ENCODE data around the gene ADAP1.
A peak's percentile ranks its signal among the peaks of the same experiment; 100 is the strongest.

Gene ADAP1

DNA sequence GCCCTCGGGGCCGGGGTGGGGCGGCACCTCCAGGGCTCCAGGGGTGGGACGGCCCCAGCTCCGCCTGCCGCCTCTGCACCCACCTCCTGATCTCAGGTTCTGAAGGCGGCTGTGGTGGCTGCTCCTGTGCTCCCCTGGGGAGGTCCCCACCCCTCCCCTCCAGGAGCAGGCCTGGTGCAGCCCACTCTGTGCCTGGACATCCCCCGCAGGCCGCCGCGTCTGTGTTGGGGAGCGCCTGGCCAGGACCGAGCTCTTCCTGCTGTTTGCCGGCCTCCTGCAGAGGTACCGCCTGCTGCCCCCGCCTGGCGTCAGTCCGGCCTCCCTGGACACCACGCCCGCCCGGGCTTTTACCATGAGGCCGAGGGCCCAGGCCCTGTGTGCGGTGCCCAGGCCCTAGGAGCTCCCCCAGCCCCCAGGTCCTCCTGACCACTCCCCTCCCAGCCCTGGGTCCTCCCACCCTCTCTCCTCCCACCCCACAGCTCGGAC lies 34.0 kb upstream of the ADAP1 start:
- no peak for DNase-seq

DNA sequence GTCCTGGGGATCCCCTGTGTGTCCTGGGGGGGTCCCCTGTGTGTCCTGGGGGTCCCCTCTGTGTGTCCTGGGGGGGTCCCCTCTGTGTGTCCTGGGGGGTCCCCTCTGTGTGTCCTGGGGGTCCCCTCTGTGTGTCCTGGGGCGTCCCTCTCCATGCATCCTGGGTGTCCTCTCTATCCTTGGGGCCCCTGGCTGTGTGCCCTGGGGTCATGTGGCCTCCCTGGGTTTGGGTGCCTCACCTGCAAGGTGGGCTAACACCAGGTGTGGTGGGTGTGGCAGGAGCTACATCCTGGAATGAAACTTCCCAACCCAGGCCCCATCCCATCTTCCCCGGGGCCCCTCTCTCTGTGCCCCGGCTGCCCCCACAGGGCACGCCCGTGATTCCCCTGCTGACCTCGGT lies 33.4 kb upstream of the ADAP1 start:
- no peak for DNase-seq

DNA sequence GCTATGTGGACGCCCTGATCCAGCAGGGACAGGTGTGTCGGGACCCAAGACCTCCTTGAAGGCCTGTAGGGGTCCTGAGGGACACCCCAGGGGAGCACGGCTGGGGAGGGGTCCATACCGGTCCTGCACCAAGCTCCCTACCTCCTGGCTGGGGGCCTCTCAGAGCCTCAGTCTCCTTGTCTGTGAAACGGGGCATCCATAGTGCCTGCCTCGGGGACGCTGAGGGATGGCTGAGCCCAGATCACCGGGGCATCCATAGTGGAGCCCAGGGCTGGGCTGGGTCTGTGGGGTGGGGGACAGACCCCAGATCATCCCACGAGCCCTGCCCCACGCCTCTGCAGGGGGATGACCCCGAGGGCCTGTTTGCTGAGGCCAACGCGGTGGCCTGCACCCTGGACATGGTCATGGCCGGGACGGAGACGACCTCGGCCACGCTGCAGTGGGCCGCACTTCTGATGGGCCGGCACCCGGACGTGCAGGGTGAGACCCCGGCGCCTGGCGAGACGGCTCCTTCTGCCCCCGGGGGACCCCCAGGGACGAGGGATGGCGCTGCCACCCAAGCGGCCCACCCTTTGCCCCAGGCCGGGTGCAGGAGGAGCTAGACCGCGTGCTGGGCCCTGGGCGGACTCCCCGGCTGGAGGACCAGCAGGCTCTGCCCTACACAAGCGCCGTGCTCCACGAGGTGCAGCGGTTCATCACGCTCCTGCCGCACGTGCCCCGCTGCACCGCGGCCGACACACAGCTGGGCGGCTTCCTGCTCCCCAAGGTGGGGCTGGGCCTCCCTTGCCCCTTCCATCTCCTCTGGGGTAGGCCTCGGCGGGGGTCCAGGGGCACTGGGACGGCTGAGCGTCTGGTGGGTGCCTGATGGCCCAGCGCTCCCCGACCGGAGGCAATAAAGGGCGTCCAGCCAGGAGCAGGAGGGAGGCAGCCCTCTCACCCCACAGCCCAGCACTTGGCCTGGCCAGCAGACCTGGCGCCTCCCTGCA lies 32.6 kb upstream of the ADAP1 start:
- DNase-seq, result no peak

DNA sequence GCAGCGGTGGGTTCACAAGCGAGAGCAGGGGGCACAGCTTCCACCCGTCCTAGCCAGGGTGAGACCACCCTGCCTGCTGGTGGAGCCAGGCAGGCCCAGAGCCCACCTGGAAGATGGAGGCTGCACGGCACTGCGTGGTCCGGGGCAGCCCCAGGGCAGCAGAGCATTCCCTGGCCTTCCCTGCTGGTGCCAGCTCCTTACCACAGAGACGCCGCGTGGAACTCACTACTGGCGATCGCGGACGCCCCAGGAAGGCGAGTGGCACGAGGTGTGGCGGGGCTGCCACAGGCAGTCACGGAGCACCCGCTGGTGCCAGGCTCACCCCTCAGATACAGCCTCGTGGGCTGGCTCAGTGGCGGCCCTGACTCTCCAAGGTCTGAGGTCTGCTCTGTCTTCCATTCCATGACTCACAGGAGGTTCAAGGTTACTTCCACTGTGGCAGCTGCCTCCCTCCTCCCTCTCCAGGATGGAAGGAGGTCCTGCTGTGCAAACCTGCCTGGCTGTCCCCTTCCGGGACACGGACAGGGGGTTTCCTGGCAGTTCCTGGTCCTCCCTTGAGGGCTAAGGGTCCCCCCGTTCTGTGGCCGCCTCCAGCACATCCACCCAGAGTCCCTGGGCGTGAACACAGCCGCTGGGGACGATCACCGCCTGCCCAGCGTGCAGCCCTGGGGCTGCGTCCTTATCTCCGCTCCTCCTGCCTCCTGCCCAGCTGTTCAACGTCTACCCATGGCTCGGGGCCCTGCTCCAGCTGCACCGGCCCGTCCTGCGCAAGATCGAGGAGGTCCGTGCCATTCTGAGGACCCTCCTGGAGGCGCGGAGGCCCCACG lies 31.6 kb upstream of the ADAP1 start:
- DNase-seq, result no peak

DNA sequence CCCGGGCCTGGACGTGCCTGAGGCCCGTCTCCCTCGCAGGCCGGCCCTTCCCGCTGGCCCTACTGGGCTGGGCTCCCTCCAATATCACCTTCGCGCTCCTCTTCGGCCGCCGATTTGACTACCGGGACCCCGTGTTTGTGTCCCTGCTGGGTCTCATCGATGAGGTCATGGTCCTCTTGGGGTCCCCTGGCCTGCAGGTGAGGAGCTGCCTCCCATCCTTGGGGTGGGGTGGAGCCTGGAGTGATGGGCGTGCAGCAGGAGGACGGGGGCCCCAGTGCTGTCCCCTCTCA lies 30.6 kb upstream of the ADAP1 start:
- DNase-seq, result no peak

DNA sequence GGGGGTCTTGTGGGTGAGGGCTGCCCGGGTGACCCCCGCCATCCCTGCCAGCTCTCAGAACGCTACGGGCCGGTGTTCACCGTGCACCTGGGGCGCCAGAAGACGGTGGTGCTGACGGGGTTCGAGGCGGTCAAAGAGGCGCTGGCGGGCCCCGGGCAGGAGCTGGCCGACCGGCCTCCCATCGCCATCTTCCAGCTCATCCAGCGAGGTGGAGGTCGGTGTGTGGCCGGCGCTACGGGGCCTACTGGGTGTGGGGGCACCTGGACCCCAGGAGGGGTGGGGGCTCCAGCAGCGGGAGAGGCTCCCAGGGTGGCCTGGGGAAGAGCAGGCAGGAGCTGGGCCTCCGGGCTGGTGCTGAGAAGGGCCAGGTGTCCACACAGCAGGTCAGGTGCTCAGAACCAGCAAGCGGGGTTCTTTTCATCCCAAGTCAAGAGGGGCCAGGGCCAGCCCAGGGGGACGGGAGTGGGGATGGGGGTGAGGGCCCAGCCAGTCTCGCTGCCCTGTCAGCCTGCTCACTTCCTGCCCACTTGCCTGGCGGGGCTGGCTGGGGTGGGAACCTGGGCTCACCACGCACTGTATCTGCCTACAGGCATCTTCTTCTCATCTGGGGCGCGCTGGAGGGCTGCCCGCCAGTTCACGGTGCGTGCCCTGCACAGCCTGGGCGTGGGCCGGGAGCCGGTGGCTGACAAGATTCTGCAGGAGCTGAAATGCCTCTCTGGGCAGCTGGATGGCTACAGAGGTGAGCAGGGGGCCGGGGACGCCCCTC lies 30.1 kb upstream of the ADAP1 start:
- no peak for DNase-seq

DNA sequence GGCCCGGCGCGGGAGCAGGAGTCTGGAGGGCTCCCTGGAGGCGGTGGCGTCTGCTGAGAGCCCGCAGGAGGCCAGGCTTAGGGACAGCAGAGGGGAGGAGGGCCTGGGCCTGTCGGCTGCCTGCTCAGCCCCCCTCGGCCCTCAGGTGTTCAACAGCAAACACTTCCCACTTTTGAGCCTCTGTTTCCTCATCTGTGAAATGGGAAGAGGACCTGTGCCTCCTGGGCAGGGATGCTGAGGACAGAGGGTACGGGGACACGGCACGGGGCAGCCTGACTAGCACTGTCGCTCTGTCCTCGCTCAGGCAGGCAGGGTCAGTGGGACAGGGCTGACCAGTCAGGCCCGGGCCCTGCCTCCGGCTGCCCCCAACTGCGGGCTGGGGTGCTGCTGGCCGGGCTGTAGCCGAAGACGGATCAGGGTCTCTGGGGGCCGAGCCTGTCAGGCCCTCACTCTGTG lies 29.2 kb upstream of the ADAP1 start:
- DNase-seq, result no peak

DNA sequence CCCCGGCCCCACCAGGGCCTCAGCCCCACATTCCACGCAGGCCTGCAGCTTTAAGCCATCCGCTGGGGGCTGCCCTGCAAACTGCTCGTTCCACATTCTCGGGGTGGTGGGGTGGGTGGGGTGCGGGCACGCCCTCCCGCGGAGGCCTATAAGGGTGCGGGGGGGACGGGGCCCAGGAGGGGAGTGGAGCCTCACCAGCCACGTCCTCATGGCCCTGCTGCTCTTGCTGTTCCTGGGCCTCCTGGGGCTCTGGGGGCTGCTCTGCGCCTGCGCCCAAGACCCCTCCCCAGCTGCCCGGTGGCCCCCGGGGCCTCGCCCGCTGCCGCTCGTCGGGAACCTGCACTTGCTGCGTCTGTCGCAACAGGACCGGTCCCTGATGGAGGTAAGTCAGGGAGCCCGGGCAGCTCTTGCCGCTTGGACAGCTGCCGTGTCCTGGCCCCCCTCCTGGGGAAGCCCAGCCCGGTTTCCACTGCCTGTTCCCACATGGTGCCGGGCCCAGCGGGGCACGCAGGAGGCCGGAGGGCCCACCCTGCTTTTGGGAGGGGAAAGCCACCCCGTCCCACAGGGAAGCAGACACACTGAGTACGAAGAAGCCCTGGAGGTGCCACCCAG lies 28.6 kb upstream of the ADAP1 start, which contains the start of gene CYP2W1:
Gene CYP2W1, plus strand, starts transcription at position 178 of the 612 bp plus-strand sequence. Its CDS starts 31 bp downstream, at position 209.
- no peak for DNase-seq

DNA sequence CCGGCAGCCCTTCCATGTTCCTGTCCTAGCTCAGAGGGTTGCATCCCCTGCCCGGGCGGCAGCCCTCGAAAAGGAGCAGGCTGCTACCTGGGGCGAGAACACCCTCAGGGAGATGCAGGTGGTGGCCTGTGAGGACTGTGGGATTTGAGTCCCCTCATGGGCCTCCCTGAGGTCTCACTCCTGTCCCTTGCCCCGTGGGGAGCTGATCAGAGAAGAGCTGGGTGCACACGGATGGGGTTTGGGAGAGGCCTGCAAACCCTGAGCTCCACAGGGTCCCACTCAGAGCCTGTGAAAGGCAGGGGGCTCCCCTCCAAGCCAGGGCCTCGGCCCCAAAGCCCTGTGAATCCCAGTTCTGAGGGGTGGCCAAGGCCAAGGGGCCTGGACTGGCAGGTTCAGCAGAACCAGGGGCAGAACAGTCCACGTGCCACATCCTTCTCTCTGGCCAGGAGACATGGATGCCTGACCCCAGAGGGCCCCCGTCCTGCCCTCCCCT lies 28.1 kb upstream of the ADAP1 start:
- DNase-seq, result no peak

DNA sequence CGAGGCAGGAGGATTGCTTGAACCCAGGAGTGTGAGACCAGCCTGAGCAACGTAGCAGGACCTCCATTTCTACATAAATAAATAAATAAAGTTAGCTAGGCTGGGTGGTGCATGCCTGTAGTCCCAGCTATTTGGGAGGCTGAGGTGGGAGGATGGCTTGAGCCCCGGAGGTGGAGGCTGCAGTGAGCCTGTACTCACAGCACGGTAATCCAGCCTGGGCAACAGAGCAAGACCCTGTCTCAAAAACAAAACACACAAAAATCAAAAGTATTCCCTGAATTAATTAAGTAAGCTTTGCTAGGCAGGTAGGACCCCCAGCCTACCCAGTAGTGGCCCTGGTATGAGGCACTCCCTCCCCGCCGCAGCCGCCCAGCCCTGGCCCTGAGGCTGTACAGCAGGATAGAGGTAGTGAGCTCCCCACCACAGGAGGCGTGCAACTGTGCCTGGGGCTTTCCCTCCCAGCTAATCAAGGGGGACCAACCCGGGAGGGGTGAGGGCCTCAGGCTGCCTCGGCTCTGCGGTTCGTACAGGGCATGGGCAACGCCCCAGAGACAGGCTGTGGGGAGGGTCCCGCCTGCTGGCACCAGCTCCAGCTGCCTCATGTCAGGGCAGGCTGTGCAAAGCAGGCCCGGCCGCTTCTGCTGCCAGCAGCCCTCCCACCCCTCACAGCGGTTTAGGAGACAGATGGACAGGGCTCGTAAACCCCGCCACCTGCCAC lies 27.5 kb upstream of the ADAP1 start:
- no peak for DNase-seq

DNA sequence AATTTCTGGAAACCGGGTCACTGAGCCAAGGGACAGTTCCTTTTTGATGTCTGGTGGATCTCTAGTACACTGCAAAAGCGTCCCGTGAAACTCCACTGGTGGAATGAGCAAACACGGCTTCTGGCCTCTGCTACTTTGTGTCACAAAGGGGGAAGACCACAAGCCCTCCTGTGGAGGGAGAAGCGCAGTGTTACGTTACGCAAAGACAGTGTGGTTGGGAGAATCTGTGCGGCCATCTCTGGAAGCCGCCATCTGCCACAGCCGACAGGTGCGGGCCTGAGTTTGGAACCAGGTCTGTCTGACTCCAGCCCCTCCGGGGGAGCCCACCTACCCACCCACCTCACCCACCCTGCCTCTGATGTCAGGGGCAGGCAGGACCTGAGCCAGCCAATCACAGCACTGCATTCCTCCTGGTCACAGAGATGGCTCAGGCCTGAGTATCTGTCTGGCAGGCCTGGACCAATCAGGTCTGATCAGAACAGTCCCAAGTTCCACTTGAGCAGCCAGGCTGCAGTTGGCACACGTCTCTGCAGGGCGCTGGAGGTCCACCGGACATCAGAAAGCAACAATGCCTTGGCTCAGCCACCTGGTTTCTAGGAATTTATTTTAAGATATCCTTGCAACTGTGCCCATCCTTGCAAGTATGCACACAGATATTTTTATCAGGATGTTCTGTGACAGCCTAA lies 25.5 kb upstream of the ADAP1 start:
- no peak for DNase-seq

DNA sequence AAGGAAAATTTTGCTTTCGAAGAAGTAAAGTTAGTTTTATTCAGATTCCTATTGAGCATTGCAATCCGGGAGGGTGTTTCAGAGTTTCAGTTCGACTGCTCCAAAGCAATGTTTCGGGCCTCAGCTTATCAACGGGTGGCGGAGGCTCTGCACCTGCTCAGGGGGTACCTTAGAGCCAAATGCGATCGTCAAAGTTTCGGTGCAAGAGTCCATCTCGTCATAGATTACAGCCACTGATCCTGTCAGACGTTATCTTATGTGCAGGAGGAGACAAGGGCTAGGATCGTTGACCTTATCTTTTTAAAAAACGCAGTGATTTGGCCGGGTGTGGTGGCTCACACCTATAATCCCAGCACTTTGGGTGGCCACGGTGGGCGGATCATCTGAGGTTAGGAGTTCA lies 24.7 kb upstream of the ADAP1 start:
- no peak for DNase-seq

DNA sequence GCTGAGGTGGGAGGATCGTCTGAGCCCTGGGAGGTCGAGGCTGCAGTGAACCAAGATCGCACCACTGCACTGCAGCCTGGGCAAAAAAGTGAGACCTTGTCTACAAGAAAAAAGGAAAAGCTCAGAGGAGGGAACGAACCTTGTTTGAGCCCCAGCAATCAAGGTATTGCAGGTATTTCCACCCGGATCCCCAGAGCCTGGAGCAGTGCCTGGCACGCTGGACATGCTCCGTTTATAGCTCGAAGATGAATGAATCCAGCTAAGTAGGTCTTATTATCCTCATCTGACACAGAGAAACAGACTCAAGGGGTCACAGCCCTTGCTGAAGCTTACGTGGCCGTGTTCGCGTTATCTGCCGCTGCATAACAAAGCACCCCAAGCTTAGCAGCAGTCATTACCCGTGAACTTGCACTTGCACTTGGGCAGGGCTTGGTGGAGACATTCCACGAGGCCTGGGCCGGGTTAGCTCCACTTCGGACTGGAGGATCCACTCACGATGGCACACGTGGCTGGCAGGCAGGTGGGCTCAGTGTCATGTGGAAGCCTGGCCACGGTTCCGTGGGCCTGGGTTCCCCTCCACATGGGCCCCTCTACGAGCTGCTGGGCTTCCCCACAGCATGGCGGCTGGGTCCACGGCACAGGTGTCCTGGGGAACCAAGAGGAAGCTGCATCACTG lies 24.1 kb upstream of the ADAP1 start:
- no peak for DNase-seq

DNA sequence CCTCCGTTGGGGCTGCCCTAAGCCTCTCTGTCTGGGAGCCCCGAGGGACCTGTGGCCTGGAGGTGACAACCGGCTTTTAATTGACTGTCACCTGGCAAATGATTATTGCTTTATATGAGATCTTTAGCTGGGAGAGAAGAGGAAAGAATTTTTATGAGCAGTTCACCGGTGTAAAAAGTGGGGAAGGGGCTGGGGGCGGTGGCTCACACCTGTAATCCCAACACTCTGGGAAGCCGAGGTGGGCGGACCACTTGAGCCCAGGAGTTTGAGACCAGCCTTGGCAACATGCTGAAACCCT lies 23.5 kb upstream of the ADAP1 start:
- no peak for DNase-seq

DNA sequence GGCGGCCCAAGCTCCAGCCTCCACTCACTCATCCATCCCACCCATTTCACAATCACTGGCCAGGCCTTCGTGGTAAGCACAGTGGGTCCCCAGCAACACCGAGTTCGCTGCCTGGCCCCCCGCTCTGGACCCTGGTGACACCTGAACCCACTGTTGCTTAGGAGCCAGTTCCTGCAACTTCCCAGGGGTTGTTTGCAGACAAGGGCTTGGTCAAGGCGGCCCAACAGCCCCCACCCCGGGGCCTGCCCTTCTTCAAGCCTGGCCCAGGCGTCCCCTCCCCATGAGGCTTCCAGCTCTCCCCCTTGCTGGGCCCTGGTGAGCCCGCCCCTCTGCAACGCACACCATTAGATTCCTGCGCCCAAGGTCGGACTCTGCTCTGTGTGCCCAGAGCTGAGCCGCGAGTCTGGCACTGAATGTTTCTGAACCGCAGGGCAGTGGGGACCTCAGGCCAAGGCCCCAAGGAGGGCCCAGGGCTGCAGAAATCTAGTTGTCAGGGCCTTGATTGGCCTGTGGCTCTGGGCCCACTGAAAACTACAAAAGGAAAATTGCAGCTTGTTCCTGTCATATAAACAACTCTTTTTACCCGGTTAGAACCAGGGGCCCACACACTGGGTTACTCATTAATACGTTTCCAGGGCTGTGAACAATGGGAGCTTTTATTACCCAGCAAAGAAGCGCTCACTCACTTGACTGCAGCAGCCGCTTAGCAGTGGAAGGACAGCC lies 23.0 kb upstream of the ADAP1 start:
- DNase-seq, result no peak

DNA sequence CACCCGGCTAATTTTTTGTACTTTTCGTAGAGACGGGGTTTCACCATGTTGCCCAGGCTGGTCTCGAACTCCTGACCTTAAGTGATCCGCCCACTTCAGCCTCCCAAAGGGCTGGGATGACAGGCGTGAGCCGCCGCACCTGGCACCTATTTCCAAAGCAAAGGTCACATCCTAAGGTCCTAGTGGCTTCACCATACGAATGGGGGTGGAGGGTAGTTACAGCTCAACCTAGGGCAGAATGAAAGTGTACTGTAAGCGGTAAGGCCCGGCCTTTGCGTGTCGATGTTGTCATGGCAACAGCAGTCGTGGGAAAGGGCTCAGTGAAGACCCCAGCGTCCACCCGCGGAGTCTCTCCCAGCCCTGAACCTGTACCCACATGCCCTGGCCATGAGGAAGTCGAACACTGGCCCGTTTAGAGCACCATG lies 22.4 kb upstream of the ADAP1 start:
- DNase-seq, result no peak

DNA sequence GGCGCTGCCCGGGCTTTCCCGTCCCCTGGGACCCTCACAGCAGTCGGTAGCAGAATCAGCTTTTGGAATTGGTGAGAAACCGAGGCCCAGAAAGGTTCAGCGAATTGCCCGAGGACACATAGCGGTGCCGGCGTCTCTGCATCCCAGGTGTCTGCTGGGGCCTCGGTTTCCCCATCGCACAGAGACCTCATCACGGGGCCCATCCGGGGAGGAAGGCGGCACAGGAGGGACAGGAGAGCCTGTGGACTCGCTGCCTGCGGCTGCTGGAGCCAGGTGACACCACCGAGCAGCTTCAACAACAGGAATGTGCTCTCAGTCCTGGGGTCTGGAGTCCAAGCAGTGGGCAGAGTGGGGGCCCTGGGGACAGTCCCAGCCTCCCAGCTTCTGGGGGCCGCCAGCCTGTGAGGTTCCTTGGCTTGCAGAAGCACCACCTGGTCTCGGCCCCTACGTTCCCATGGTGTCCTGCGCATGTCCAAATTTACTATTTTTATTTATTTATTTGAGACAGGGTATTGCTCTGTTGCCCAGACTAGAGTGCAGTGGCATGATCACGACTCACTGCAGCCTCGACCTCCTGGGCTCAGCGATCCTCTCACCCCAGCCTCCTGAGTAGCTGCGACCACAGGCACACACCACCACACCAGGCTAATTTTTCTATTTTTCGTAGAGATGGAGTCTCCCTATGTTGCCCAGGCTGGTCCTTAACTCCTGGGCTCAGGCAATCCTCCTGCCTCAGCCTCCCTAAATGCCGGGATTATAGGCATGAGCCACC lies 21.4 kb upstream of the ADAP1 start:
- no peak for DNase-seq

DNA sequence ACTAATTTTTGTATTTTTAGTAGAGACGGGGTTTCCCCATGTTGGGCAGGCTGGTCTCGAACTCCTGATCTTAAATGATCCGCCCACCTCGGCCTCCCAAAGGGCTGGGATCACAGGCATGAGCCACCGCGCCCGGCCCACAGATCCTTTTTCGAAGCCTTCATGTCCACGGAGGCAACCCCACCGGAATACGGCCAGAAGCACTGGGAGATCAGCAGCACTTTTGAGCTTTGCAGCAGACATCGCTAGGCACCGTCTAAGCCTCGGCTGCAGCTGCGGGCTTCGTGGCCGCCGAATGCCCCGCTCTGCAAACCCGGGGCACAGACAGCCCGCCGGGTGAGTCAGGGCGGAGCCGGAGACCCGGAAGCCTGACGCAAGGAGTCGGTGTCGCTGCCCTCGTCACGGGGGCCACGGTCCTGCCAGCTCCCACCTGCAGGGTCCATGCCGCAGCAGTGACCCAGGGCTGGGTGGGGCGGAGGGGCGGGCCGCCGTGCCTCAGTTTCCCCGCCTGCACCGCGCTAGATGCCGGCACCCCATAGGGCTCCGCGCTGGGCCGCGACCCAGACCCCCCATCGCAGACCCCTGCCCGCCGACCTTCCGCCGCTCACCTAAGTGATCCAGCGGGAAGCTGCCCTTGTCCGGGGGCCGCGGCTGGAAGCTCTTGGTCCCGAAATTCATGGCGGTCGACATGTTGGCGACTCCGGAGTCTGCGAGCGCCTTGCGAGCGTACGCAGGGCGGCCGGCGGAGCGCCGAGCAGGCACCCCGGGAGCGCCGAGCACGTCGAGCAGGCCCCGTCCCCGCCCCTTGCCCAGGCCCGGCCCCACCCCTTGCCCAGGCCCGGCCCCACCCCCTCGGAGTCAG lies 20.6 kb upstream of the ADAP1 start, which contains the start of gene COX19:
Gene COX19, minus strand, starts transcription at position 730 of the 862 bp plus-strand sequence. Its CDS starts 40 bp downstream, at position 690.
- DNase-seq, result peak; percentile 91

Data from NCI-H1105 (cell line).